Activated CD4-positive, alpha-beta T cell treated with anti-CD3 and anti-CD28 coated beads for 36 hours (primary cell): Measurements from ENCODE around the gene CCDC69. TPM values are rescaled to one million over a fixed set of nuclear protein-coding genes. Genes with fewer than 3 reads are reported as not detected.

Source experiments
- ATAC-seq: fragments of 200-7000 bp; cut with Tn5 transposase; one replicate; pipeline ENCODE4 v1.10.0; 2021; ENCODE audit warnings: mild to moderate bottlenecking, moderate library complexity
- CTCF ChIA-PET: fragments of 350-600 bp; sonication (Branson Sonifier 250); formaldehyde crosslinking; loops from one replicate; lab custom pipeline; 2021; ENCODE audit warnings: antibody characterized with exemption; lab: Charles Lee
- POLR2A ChIA-PET: fragments of 350-600 bp; sonication (Branson Sonifier 250); formaldehyde crosslinking; loops from one replicate; lab custom pipeline; 2021; ENCODE audit warnings: antibody characterized with exemption, inconsistent platforms; lab: Charles Lee
- DNase-seq: peaks from one replicate; pipeline ENCODE4 v3.0.0-alpha.2; 2020
- H3K27ac Mint-ChIP-seq: one replicate; pipeline ENCODE4 v1.8.0; 2021; ENCODE audit warnings: mixed read lengths
- H3K27me3 Mint-ChIP-seq: one replicate; pipeline ENCODE4 v1.8.0; 2021; ENCODE audit warnings: mixed read lengths
- H3K36me3 Mint-ChIP-seq: one replicate; pipeline ENCODE4 v1.8.0; 2021; ENCODE audit warnings: low read depth, mixed read lengths
- H3K4me1 Mint-ChIP-seq: one replicate; pipeline ENCODE4 v1.8.0; 2021; ENCODE audit warnings: mixed read lengths
- H3K4me3 Mint-ChIP-seq: one replicate; pipeline ENCODE4 v1.8.0; 2021; ENCODE audit warnings: mild to moderate bottlenecking, moderate library complexity, mixed read lengths
- H3K9me3 Mint-ChIP-seq: one replicate; pipeline ENCODE4 v1.8.0; 2021; ENCODE audit warnings: low read depth, mixed read lengths
- intact Hi-C, 2 experiments: fragments of 100-400 bp; cut with DNase I in 1 of 2; cut with micrococcal nuclease in 1 of 2; formaldehyde crosslinking; loops; one replicate each; pipeline versions ENCODE4 v1.14.2 to v1.15.1; 2022 to 2024; cut with DNase I, micrococcal nuclease
- total RNA-seq, 2 experiments: library from RNA; stranded (reverse); gene quantifications; one replicate each; pipeline ENCODE4 v1.2.3, GENCODE V29; 2021

CCDC69 gene
- total RNA-seq, 2 experiments from 2014 or later, result 24.8 to 26.9 TPM

- ChIA-PET CTCF (interaction anchor here (0.5 to 14.6 kb wide), 14 partner anchors 12 to 166 kb away, joined by 3 to 685 read pairs (median 4); partner anchors contain the start of gene GPX3), POLR2A (no interaction called here)
- Mint-ChIP-seq H3K4me3 (no peak overlapping the region), H3K27ac (no peak overlapping the region), H3K9me3 (no peaks in the 10 kb centered on the region), H3K4me1 (peaks cover 11% of the 10 kb centered on the region), H3K27me3 (no peaks in the 10 kb centered on the region), H3K36me3 (no peaks in the 10 kb centered on the region)
- no peak for ATAC-seq
- intact Hi-C loops, result no loop called here
- no peak for DNase-seq
Observed at GRCh38 chr5:151167022-151167421, 56.9 kb downstream of the CCDC69 start.

GRCh38 chr5:151164687-151165392 lies 59.1 kb downstream of the CCDC69 start:
- CTCF ChIA-PET, result interaction anchor here (0.7 to 14.6 kb wide), 55 partner anchors 10 to 364 kb away, joined by 3 to 685 read pairs (median 5); partner anchors contain the start of genes CCDC69 and TNIP1
- Mint-ChIP-seq H3K36me3 (no peaks in the 10 kb centered on the region), H3K27me3 (no peaks in the 10 kb centered on the region), H3K9me3 (no peaks in the 10 kb centered on the region), H3K27ac (no peak overlapping the region), H3K4me1 (peaks cover 14% of the 10 kb centered on the region), H3K4me3 (no peak overlapping the region)
- peak; percentile 98 for ATAC-seq
- POLR2A ChIA-PET, result interaction anchor here (0.9 to 1.7 kb wide), 2 partner anchors 39 to 143 kb away, joined by 4 to 10 read pairs; no protein-coding TSS in a partner anchor
- intact Hi-C loops, result loop anchor here (1.0 to 5.0 kb wide), 7 partner anchors 39 to 604 kb away; partner anchors contain the start of gene IRGM (in 1 of the 2)
- peak; percentile 88 for DNase-seq

- no peak for ATAC-seq
- ChIA-PET POLR2A (interaction anchor here (1.5 kb wide), 1 partner anchor 37 kb away, joined by 3 read pairs; no protein-coding TSS in a partner anchor), CTCF (interaction anchor here (0.9 to 14.6 kb wide), 11 partner anchors 14 to 153 kb away, joined by 3 to 685 read pairs (median 5); no protein-coding TSS in a partner anchor)
- DNase-seq, result no peak
- H3K9me3 Mint-ChIP-seq, result no peaks in the 10 kb centered on the region
- no peaks in the 10 kb centered on the region for H3K36me3 Mint-ChIP-seq
- no peak overlapping the region for H3K27ac Mint-ChIP-seq
- no peak overlapping the region for H3K4me3 Mint-ChIP-seq
- intact Hi-C loops, result loop anchor here in 1 of 2 experiments (5.0 kb wide), 1 partner anchor 360 kb away; no protein-coding TSS in a partner anchor
- no peaks in the 10 kb centered on the region for H3K27me3 Mint-ChIP-seq
- peaks cover 30% of the 10 kb centered on the region for H3K4me1 Mint-ChIP-seq
Observed at GRCh38 chr5:151162776-151163175, 61.1 kb downstream of the CCDC69 start.

GRCh38 chr5:151159649-151160373 lies 64.1 kb downstream of the CCDC69 start:
- POLR2A ChIA-PET, result no interaction called here
- Mint-ChIP-seq H3K4me1 (peaks cover 44% of the 10 kb centered on the region), H3K36me3 (peaks cover 10% of the 10 kb centered on the region), H3K27ac (peak overlapping the region; percentile 63), H3K27me3 (no peaks in the 10 kb centered on the region), H3K4me3 (no peak overlapping the region), H3K9me3 (no peaks in the 10 kb centered on the region)
- ATAC-seq, result no peak
- CTCF ChIA-PET, result interaction anchor here (0.7 to 14.6 kb wide), 2 partner anchors 33 to 57 kb away, joined by 3 to 685 read pairs; no protein-coding TSS in a partner anchor
- intact Hi-C loops, result loop anchor here (5.0 to 10.0 kb wide), 2 partner anchors 358 to 615 kb away; partner anchors contain the start of gene G3BP1 (in 1 of the 2)
- no peak for DNase-seq

GRCh38 chr5:151158287-151158661 lies 65.6 kb downstream of the CCDC69 start:
- Mint-ChIP-seq H3K4me1 (peaks cover 52% of the 10 kb centered on the region), H3K27ac (peak overlapping the region; percentile 93), H3K4me3 (peak overlapping the region; percentile 91), H3K9me3 (no peaks in the 10 kb centered on the region), H3K27me3 (no peaks in the 10 kb centered on the region), H3K36me3 (peaks cover 19% of the 10 kb centered on the region)
- ChIA-PET CTCF (interaction anchor here (0.7 to 2.9 kb wide), 8 partner anchors 16 to 457 kb away, joined by 3 to 17 read pairs (median 3); partner anchors contain the start of gene GM2A), POLR2A (interaction anchor here (1.0 to 1.4 kb wide), 2 partner anchors 32 to 66 kb away, joined by 3 to 4 read pairs; partner anchors contain the start of gene CCDC69)
- ATAC-seq (no peak), DNase-seq (peak; percentile 47)
- intact Hi-C loops, result loop anchor here in 1 of 2 experiments (10.0 kb wide), 1 partner anchor 617 kb away; the partner anchor contains the start of gene G3BP1

GRCh38 chr5:151157426-151158286 lies 66.2 kb downstream of the CCDC69 start, which contains the start of gene ANXA6:
Gene ANXA6 (minus strand): TSS chr5:151157779. CDS start chr5:151147901, 9,878 bp downstream.
- H3K27ac Mint-ChIP-seq, result peak within 1 kb of the TSS; percentile 93
- ATAC-seq (peak; percentile 47), DNase-seq (peak; percentile 80)
- no peaks in the 10 kb centered on the region for H3K27me3 Mint-ChIP-seq
- ChIA-PET CTCF (interaction anchor here (0.8 to 2.9 kb wide), 9 partner anchors 14 to 95 kb away, joined by 3 to 17 read pairs (median 3); partner anchors contain the start of gene GM2A), POLR2A (interaction anchor here (1.0 to 1.4 kb wide), 2 partner anchors 32 to 66 kb away, joined by 3 to 4 read pairs; partner anchors contain the start of gene CCDC69)
- peaks cover 22% of the 10 kb centered on the region for H3K36me3 Mint-ChIP-seq
- peak within 1 kb of the TSS; percentile 91 for H3K4me3 Mint-ChIP-seq
- no peaks in the 10 kb centered on the region for H3K9me3 Mint-ChIP-seq
- intact Hi-C loops, result loop anchor here (2.0 to 10.0 kb wide), 2 partner anchors 57 to 617 kb away; partner anchors contain the start of gene G3BP1 (in 1 of the 2)
- H3K4me1 Mint-ChIP-seq, result peaks cover 59% of the 10 kb centered on the region

GRCh38 chr5:151156507-151157420 lies 67.1 kb downstream of the CCDC69 start:
- CTCF ChIA-PET, result interaction anchor here (0.7 to 2.9 kb wide), 10 partner anchors 8 to 96 kb away, joined by 3 to 17 read pairs (median 4); partner anchors contain the start of gene GM2A
- POLR2A ChIA-PET, result interaction anchor here (0.6 to 1.4 kb wide), 2 partner anchors 39 to 67 kb away, joined by 4 to 10 read pairs; partner anchors contain the start of gene CCDC69
- peak; percentile 17 for ATAC-seq
- peak overlapping the region; percentile 93 for H3K27ac Mint-ChIP-seq
- H3K27me3 Mint-ChIP-seq, result no peaks in the 10 kb centered on the region
- DNase-seq, result peak; percentile 64
- H3K4me3 Mint-ChIP-seq, result peak overlapping the region; percentile 91
- peaks cover 68% of the 10 kb centered on the region for H3K4me1 Mint-ChIP-seq
- intact Hi-C loops, result loop anchor here (2.0 to 10.0 kb wide), 2 partner anchors 58 to 618 kb away; partner anchors contain the start of gene G3BP1 (in 1 of the 2)
- H3K9me3 Mint-ChIP-seq, result no peaks in the 10 kb centered on the region
- H3K36me3 Mint-ChIP-seq, result peaks cover 24% of the 10 kb centered on the region

- Mint-ChIP-seq H3K27me3 (no peaks in the 10 kb centered on the region), H3K4me1 (peaks cover 76% of the 10 kb centered on the region), H3K4me3 (peak overlapping the region; percentile 91), H3K27ac (peak overlapping the region; percentile 93), H3K36me3 (peaks cover 24% of the 10 kb centered on the region), H3K9me3 (no peaks in the 10 kb centered on the region)
- CTCF ChIA-PET, result interaction anchor here (0.7 to 2.9 kb wide), 5 partner anchors 9 to 106 kb away, joined by 3 to 16 read pairs (median 7); no protein-coding TSS in a partner anchor
- DNase-seq, result peak; percentile 61
- ATAC-seq, result peak; percentile 8
- intact Hi-C loops, result loop anchor here (1.0 to 10.0 kb wide), 3 partner anchors 59 to 619 kb away; partner anchors contain the start of gene G3BP1 (in 1 of the 2)
- POLR2A ChIA-PET, result no interaction called here
Observed at GRCh38 chr5:151155775-151156506, 68.0 kb downstream of the CCDC69 start.
